Measurements from ENCODE around the gene FOXR1.

FOXR1 gene

GRCh38 chr11:118971646-118972045, at the start of gene FOXR1:
Gene FOXR1, plus strand, starts transcription at chr11:118971761. Its CDS starts 171 bp downstream, at chr11:118971932.
- H3K27ac Mint-ChIP-seq: no peak within 1 kb of the TSS
- H3K36me3 Mint-ChIP-seq (ENCODE audit: low read depth): no peaks in the 10 kb centered on the region
- H3K4me3 Mint-ChIP-seq: no peak within 1 kb of the TSS
- no peaks in the 10 kb centered on the region for H3K4me1 Mint-ChIP-seq (ENCODE audit: low read depth)
- H3K9me3 Mint-ChIP-seq: no peaks in the 10 kb centered on the region
- H3K27me3 Mint-ChIP-seq (ENCODE audit: low read depth): peaks cover 17% of the 10 kb centered on the region
- no peak for DNase-seq (ENCODE audit: low spot score)

- H3K36me3 Mint-ChIP-seq (ENCODE audit: low read depth): peaks cover 29% of the 10 kb centered on the region
- no peaks in the 10 kb centered on the region for H3K9me3 Mint-ChIP-seq
- no peak overlapping the region for H3K27ac Mint-ChIP-seq
- peaks cover 66% of the 10 kb centered on the region for H3K4me1 Mint-ChIP-seq (ENCODE audit: low read depth)
- DNase-seq (ENCODE audit: low spot score): no peak
- peaks cover 2% of the 10 kb centered on the region for H3K27me3 Mint-ChIP-seq (ENCODE audit: low read depth)
- peak overlapping the region; percentile 94 for H3K4me3 Mint-ChIP-seq
Measured at GRCh38 chr11:118921929-118922744, 49.4 kb upstream of the FOXR1 start.

DNA sequence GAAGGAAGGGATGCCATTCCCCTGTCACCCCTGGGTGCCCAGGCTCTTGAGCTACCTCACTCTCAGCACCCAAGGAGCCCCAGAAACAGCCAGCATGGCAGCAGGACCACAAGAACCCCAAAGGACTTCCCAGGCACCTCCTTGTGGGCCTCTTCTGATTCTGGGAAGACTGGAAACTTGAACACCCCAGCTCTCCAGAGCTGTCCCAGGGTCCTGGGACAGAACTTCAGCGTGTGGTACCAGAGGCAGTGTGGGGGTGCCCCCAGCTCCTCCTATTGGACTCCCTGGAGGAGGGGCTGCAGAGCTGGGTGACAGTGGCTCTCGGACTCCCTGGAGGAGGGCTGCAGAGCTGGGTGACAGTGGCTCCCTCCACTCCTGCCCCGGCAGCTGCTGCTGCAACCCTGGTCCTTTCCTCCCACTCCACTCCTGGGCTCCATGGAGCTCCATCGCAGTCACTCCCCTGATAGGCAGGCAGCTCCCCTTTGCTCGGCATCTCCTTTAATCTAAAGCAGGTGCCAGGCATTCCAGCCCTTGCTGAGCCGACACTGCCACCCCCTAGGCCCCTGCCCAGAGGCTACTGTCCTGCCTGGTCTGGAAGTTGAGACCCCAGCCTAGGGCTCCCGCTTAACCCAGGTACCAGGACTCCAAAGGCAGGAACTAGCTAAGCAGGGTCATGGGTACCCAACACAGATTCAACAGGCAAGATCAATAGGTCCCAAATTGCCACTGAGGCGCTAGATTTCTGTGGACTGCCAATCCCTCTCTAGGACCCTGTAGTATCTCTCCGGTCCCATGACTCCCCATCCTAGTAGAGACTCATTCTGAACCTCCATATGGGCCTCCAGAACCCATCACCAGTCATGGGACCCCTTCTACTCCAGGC, 48.6 kb upstream of the FOXR1 start:
- peak overlapping the region; percentile 82 for H3K27ac Mint-ChIP-seq

GRCh38 chr11:118923721-118924587, 47.6 kb upstream of the FOXR1 start:
- H3K36me3 Mint-ChIP-seq (ENCODE audit: low read depth): peaks cover 23% of the 10 kb centered on the region
- no peak for DNase-seq (ENCODE audit: low spot score)
- H3K27me3 Mint-ChIP-seq (ENCODE audit: low read depth): peaks cover 2% of the 10 kb centered on the region
- peak overlapping the region; percentile 94 for H3K4me3 Mint-ChIP-seq
- peak overlapping the region; percentile 82 for H3K27ac Mint-ChIP-seq
- H3K9me3 Mint-ChIP-seq: no peaks in the 10 kb centered on the region
- peaks cover 65% of the 10 kb centered on the region for H3K4me1 Mint-ChIP-seq (ENCODE audit: low read depth)

More for the DNA sequence above, 48.6 kb upstream of the FOXR1 start:
- Mint-ChIP-seq H3K4me1 (ENCODE audit: low read depth) (peaks cover 66% of the 10 kb centered on the region), H3K9me3 (no peaks in the 10 kb centered on the region), H3K4me3 (peak overlapping the region; percentile 94), H3K36me3 (ENCODE audit: low read depth) (peaks cover 23% of the 10 kb centered on the region), H3K27me3 (ENCODE audit: low read depth) (peaks cover 2% of the 10 kb centered on the region)
- DNase-seq (ENCODE audit: low spot score): no peak

- H3K27ac Mint-ChIP-seq: peak overlapping the region; percentile 82
- peaks cover 60% of the 10 kb centered on the region for H3K4me1 Mint-ChIP-seq (ENCODE audit: low read depth)
- peak; percentile 38 for DNase-seq (ENCODE audit: low spot score)
- no peaks in the 10 kb centered on the region for H3K9me3 Mint-ChIP-seq
- H3K4me3 Mint-ChIP-seq: peak overlapping the region; percentile 94
- H3K27me3 Mint-ChIP-seq (ENCODE audit: low read depth): peaks cover 2% of the 10 kb centered on the region
- H3K36me3 Mint-ChIP-seq (ENCODE audit: low read depth): peaks cover 21% of the 10 kb centered on the region
Measured at GRCh38 chr11:118924591-118925585, 46.7 kb upstream of the FOXR1 start.

DNA sequence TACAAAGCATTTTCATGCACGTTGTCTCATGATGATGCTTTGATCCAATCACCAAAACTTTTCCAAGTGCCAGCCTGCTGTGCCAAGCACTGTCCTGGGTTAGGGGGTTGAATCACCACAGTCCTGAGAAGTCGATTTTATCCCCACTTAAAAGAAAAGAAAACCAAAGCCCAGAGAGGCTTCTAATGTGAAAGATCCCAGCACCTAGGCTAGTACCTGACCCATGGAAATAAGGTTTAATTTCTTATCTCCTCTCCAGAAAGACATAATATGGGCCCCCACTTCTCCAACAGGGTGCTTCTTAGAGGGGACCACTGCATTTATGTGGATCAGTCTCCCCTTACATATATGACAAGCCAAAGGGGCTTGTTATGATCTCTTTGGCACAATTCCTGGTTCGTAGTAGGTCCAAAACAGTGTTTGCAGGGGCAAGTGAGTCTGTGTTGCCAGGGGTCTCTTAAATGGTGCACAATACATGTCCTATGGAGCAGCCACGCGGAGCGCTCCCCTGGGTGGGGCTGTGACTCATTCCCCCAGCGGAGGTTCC, 43.9 kb upstream of the FOXR1 start:
- peaks cover 13% of the 10 kb centered on the region for H3K36me3 Mint-ChIP-seq (ENCODE audit: low read depth)
- H3K27ac Mint-ChIP-seq: peak overlapping the region; percentile 94
- H3K9me3 Mint-ChIP-seq: no peaks in the 10 kb centered on the region
- peaks cover 5% of the 10 kb centered on the region for H3K27me3 Mint-ChIP-seq (ENCODE audit: low read depth)
- H3K4me3 Mint-ChIP-seq: peak overlapping the region; percentile 98
- peaks cover 60% of the 10 kb centered on the region for H3K4me1 Mint-ChIP-seq (ENCODE audit: low read depth)
- no peak for DNase-seq (ENCODE audit: low spot score)

DNA sequence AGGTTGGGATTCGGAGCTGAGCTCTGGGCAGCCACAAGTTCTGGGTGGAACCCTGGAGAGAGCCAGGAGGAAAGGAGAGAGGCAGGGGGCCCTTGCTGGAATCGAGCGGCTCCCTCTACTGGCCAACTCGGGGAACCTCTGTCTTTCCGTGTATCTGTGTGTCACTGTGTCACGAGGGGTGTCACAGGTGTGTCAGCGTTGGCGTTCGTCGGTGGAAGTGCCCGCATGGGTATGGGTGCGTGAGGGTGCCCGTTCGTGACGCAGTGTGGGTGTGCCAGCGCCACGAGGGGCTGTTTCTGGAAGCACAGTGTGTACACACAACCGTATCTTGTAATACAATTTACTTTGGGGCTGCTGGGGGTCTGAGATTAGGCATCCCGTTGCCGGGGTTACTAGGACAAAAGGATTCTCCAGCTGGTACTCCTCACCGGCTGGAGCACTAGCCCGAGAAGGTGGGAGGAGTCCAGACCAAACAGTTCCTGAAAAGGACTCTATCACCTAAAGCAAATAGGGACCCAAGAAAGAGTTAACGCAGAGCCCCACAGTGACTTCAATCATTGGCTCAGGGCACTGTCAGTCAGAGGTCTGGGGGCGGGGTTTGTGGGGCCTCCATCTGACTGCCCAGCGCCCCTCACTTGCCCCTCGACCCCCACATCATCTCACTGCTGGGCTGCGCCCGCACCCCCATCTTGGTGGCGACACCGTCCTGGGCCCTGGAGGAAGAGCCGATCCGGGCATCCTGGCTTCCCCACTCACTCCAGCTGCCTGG, 43.3 kb upstream of the FOXR1 start:
- peaks cover 56% of the 10 kb centered on the region for H3K4me1 Mint-ChIP-seq (ENCODE audit: low read depth)
- peak overlapping the region; percentile 94 for H3K27ac Mint-ChIP-seq
- peak overlapping the region; percentile 98 for H3K4me3 Mint-ChIP-seq
- H3K27me3 Mint-ChIP-seq (ENCODE audit: low read depth): peaks cover 5% of the 10 kb centered on the region
- DNase-seq (ENCODE audit: low spot score): peak; percentile 87
- H3K36me3 Mint-ChIP-seq (ENCODE audit: low read depth): peaks cover 10% of the 10 kb centered on the region
- no peaks in the 10 kb centered on the region for H3K9me3 Mint-ChIP-seq

DNA sequence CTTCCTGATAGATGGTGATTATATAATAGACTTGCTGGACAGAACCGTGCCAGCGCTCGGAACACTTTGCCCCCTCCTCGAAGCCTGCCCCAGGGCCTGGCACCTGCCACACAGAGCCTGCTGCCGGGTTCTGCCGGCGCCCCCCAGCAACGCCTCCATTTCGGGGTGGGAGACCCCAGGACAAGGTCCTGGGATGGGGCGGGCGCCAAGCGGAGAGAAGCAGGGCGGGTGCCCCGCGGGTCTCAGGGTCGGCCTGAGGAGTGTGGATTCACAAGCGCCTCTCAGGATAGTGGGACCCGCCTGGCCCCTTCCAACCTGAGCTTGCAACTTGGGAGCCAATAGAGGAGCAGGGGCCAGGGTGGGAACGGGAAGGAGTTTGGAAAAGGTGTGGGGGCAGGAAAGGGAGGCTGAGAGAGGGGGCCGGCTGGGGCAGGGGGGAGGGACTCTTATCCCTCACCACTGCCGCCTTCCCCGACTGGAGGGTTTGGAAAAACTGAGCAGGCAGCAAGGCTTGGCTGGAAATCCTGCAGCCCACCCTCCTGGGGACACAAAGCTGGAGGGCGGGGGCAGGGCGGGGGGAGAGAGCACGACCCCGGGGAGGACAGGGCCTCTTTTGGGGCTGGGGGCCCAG, 42.6 kb upstream of the FOXR1 start:
- H3K27ac Mint-ChIP-seq: peak overlapping the region; percentile 94
- peak overlapping the region; percentile 98 for H3K4me3 Mint-ChIP-seq
- H3K27me3 Mint-ChIP-seq (ENCODE audit: low read depth): peaks cover 5% of the 10 kb centered on the region
- H3K9me3 Mint-ChIP-seq: no peaks in the 10 kb centered on the region
- DNase-seq (ENCODE audit: low spot score): peak; percentile 46
- H3K4me1 Mint-ChIP-seq (ENCODE audit: low read depth): peaks cover 49% of the 10 kb centered on the region
- H3K36me3 Mint-ChIP-seq (ENCODE audit: low read depth): peaks cover 3% of the 10 kb centered on the region

DNA sequence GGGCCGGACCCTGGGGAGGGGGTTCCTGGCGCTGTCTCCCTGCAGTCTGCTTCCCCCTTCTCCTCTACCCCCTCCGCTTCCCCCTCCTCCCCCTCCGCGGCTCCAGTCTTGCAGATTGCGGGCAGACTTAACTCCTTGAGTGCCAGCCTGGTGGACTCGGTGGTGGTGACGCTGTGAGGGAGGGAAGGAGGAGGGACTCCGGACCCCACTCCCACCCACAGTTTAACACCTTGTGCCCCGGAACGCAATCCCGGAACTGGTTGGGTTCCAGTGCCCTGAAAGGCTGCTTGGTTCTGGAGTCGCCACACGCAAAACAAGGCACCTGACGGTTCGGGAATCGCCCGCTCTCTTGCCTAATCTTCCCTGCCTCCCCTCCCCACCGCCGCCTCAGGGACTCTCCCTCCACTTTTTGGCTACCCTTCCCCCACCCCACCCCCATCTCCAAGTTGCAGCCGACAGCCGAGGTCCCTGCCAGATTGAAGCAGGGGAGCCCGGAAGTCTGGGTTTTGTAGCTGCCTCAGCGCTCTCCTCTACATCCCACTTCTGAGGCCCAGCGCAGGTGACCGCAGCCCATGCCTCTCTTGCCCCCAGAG, 42.0 kb upstream of the FOXR1 start:
- Mint-ChIP-seq H3K4me1 (ENCODE audit: low read depth) (peaks cover 44% of the 10 kb centered on the region), H3K36me3 (ENCODE audit: low read depth) (no peaks in the 10 kb centered on the region), H3K27me3 (ENCODE audit: low read depth) (peaks cover 5% of the 10 kb centered on the region), H3K27ac (peak overlapping the region; percentile 94), H3K9me3 (no peaks in the 10 kb centered on the region), H3K4me3 (peak overlapping the region; percentile 89)
- peak; percentile 57 for DNase-seq (ENCODE audit: low spot score)

GRCh38 chr11:118930094-118930712, 41.4 kb upstream of the FOXR1 start:
- H3K4me1 Mint-ChIP-seq (ENCODE audit: low read depth): peaks cover 44% of the 10 kb centered on the region
- H3K9me3 Mint-ChIP-seq: no peaks in the 10 kb centered on the region
- H3K4me3 Mint-ChIP-seq: peak overlapping the region; percentile 89
- no peaks in the 10 kb centered on the region for H3K36me3 Mint-ChIP-seq (ENCODE audit: low read depth)
- H3K27me3 Mint-ChIP-seq (ENCODE audit: low read depth): peaks cover 5% of the 10 kb centered on the region
- peak overlapping the region; percentile 94 for H3K27ac Mint-ChIP-seq
- DNase-seq (ENCODE audit: low spot score): peak; percentile 82

- no peaks in the 10 kb centered on the region for H3K9me3 Mint-ChIP-seq
- no peak overlapping the region for H3K27ac Mint-ChIP-seq
- DNase-seq (ENCODE audit: low spot score): no peak
- peaks cover 38% of the 10 kb centered on the region for H3K4me1 Mint-ChIP-seq (ENCODE audit: low read depth)
- no peaks in the 10 kb centered on the region for H3K36me3 Mint-ChIP-seq (ENCODE audit: low read depth)
- H3K4me3 Mint-ChIP-seq: no peak overlapping the region
- H3K27me3 Mint-ChIP-seq (ENCODE audit: low read depth): peaks cover 3% of the 10 kb centered on the region
Measured at GRCh38 chr11:118931571-118931970, 40.0 kb upstream of the FOXR1 start.

Measured in T-helper 2 cell treated with Interferon-gamma antibody and Interleukin-4, amounts not matched to agents 5 μg/mL and 100 μg/mL, for 36 hours (primary cell).